Activated CD8-positive, alpha-beta memory T cell treated with anti-CD3 and anti-CD28 coated beads, Interleukin-2, amount 50 U/mL, for 24 hours (primary cell): ENCODE results near the gene VANGL2.

ENCODE experiments used
- DNase-seq: peaks from one replicate; pipeline ENCODE4 v3.0.0-alpha.2; 2020; ENCODE audit errors: extremely low read depth

Gene VANGL2

DNA sequence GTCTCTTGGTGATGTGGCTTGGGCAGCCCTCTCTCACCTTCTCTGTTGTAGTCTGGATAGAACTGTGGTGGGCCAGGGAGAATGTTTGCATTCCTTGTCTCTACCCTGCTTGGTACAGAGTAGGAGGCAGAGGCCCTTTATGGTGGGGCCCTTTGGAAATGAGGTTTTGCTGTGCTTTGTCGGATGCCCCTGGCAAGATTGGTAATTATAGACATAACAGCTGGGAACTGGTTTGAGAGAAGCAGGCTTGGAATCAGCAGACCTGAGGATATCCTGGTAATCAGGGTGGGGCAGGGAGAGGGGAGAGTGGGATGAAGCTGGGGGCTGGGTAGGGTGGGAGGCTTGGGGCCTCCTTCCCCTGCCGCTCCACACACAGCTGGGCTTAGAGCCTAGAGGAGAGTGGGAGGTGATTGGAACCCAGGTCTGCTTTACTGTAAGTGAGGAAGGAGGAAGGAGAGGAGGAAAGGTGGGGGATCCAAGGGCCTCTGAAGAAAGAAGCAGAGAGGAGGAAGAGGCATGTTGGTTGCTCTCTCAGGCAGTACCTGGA, 5.0 kb downstream of the VANGL2 start:
- DNase-seq = no peak

DNA sequence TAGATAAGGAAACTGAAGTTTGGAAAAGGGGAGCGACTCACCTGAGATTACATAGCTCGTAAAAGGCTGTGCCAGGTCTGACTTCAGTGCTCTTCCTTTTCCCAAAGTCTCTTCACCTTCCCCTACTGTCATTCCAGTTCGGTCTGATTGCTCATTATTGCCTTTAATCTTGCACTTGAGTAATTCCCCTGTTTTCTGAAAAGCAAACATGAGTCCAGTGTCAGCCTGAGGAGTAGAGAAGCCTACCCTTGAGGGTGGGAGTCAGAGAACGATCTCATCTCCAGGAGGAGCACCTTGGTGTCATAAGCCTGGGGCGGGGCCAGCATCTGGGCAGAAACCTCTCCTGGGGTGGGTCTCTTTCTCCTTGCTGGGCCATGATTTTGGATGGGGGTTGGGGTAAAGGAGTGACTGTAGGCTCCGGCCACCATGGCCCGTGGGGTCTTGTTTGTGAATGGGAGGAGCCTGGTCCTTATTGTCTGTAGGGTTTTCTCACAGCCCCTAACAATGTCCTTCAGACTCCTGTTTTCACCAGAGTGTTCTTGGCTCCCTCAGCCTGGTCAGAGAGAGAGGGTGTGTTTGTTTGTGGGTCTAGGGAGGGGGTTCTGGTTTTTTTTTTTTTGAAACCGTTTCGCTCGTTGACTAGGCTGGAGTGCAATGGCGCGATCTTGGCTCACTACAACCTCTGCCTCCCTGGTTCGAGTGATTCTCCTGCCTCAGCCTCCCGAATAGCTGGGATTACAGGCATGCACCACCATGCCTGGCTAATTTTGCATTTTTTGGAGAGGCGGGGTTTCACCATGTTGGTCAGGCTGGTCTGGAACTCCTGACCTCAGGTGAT, 6.0 kb downstream of the VANGL2 start:
- no peak for DNase-seq

DNA sequence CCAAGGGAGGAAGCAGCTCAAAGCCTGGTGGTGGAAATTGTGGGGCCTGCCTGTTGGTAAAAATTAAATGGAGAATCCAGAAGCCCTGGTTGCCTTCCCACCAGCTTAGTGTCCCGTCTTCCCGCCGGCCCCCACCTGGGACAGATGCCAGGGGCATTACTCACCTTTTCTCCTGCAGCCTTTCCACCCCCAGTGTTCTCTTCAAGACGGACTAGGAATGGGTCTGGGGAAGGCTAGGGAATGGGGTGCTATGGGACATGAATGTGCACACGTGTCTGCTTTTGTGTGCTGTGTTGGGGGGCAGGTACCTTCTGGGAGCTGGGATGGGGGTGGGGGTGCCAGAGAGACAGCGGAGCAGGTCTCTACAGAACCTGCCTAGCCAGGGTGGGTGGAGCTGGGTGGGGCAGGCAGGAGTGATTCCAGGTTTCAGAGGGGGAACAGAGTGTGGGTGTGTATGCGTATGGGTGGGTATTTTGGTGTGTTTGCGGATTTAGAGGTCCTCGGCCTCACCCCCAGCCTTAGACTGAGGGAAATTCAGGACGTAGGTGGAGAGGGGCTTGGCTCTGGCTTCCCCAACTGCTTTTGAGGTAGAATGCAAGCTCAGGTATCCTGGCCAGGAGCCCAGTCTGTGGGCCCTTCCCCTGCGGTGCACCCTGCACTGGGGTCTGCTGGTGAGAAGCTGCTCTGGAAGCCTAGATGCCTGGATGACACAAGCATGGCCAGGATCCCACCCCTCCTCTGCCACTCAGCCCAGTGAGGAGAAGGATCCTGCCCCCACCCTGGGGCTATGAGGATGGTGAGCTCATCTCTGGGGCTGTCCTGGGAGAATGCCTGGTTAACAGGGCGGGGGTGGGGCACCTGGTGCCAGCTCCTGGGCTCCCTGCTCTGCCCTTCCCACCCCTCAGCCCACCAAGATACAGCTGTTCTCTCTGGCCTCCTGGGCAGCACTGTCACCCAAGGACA, 7.8 kb downstream of the VANGL2 start:
- DNase-seq = no peak

DNA sequence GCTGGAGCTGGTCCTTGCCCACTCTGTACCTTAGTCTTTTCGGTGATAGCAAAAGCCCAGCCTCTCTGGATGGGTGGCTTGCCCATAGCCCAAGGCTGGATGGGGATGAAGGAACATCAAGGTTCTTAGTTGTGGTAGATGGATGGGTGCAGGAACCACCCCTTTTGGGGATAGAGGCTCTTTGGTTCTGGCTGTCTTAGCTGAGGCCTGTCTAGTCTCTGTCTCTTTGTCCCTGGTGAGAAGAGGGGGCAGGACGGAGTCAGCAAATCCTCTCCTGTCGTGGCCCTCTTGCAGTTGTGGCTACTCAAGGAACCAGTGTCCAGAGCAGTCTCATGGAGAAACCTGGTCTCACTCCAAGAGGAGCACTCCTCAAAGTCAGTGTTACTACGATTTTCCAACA, 8.5 kb downstream of the VANGL2 start:
- DNase-seq = no peak

DNA sequence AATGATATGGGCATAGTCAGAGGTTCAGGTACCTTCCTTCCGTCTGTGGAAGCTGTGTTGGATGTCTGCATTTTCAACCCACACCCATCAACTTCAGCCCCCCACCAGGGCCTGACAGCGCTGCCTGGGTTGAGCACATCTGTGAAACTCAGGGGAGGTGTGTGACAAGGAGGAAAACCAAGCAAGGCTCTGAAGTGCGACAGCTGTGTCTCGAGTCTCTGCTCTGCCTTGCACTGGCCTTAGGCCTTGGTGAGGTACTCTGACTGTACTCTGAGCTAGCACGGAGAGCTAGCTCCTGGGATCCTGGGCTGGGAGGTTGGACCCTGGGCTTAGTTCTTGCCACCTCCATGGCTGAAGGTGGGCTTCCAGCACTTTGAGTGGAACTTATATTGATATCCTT, 9.1 kb downstream of the VANGL2 start:
- no peak for DNase-seq

DNA sequence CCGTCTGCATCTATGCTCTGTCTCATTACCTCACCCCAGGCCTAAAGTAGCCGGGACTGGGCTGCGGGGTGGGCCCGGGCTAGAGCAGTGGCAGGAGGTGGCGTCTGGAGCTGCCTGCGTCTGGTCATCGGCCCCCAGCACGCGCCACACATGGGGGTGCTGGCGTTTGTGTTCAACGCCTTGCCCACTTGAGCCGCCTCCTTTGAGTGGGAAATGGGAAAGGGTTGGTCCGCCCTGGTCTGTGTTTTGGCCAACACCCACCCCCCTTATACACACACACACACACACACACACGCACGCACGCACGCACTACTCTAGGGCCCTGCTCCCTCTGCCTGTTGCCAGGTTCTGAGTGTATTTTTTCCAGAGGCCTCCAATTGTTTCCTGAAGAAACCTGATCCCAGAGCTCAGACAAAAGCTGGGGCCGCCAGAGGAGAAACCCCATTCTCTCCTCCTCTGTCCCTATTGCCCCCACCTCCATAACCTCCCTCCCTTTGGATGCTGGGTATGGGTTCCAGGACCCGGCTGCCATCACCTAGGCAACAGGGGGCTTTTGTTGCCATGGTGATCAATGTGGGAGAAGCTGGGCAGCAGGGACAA, 10.1 kb downstream of the VANGL2 start:
- no peak for DNase-seq

DNA sequence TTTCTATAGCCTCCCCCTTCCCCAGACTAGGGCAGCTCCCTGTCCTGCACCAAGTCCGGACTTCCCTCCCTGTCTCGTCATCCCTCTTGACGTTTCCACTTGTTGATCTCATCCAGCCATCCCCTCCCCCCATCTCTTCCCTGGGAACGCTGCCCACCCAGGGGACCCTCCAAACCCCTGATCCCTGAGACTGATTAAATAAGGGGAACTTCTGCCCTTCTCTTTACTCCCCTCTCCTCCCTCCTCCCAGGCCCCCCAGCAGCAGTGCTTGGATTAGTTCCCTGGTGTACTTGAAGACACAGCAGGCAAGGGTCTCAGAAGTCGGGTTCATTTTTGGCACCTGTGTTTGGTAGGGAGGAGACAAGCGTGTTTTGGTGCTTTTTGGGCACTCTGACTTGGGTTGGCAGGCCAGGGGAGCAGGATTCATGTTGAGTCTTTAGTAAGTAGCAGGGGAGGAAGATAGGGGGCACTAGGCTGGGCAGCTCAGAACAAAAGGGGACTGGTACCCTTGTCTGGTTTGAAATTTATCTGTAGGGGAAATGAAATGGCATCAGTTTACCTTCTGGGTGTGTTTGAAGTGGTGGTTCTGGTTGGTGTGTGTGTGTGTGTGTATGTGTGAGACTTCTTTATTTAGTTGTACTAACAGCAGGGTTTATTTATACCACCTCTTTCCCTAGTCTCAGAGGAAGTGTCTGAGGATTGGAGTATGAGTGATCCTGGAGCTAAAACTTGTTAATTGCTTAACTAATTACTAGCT, 11.1 kb downstream of the VANGL2 start:
- DNase-seq = no peak

DNA sequence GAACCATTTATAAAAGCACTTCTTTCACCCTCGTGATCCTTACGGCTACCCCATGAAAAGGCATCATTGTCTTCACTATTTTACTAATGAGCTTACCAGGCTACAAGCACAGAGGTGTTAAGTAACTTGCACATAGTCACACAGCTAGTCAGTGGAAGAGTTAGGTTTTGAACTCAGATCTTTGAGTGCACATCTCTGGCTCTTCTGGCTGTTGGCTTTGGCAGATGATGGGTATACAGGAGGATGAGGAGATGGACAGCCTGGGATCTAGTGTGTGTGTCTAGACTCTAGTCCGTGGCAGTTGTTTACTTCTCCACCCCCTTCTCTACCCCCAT, 11.6 kb downstream of the VANGL2 start:
- no peak for DNase-seq

DNA sequence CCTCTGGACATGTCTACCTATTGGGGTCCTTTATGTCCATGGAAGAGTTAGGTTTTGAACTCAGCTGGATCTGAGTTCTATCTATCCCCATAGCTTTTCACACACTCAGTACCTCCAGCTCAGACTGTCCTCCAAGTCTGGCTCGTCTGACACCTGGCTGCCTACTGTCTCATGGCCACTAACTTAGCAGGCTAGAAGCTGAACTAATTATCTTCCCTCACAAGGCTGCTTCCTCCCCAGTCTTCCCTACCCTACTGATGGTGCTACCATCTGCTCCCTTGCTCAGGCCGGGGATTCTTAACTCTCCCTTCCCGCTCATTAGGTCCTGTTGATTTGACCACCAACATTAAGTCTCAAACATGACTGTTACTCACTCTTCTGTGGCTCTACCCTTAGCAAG, 13.4 kb downstream of the VANGL2 start:
- DNase-seq = no peak

DNA sequence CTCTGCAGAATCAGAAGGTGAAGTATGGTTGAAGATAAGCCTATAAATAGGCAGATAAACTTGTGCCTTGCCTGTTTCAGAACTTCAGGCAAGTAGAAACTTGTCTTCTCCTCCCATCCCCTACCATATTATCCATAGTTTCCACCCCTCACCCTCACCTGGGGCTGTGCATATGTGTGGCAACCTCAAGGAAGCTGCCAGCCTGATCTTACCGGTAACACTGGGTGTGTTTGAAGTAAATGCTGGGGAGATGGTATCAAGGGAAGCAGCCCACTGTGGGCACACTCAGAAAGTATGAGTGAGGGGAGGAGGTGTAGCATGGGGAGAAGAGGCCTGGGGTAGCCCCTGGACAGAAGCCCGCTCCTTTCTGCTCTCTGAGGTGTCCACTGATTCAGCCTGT, 14.5 kb downstream of the VANGL2 start:
- DNase-seq = no peak

DNA sequence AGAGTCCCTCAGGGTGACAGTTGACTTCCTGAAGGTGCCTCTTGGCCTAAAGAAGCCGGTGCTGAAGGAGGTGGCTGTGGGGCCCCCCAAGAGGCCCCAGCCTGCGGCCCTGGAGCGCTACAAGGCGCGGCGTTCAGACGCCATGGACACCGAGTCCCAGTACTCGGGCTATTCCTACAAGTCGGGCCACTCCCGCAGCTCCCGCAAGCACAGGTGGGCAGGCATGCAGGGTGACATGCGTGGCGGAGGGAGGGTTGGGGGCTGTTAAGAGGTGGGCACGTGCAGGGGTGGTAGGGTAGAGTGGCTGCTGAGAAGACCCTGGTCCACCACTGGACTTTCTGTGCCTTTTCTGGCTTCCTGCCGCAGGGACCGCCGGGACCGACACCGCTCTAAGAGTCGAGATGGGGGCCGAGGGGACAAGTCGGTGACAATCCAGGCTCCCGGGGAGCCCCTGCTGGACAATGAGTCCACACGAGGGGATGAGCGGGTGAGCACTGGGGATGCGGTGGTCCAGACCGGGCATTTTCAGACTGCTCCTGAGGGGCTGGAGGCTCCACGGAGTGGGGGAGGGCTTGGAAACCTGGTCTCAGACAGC, 15.4 kb downstream of the VANGL2 start:
- no peak for DNase-seq

DNA sequence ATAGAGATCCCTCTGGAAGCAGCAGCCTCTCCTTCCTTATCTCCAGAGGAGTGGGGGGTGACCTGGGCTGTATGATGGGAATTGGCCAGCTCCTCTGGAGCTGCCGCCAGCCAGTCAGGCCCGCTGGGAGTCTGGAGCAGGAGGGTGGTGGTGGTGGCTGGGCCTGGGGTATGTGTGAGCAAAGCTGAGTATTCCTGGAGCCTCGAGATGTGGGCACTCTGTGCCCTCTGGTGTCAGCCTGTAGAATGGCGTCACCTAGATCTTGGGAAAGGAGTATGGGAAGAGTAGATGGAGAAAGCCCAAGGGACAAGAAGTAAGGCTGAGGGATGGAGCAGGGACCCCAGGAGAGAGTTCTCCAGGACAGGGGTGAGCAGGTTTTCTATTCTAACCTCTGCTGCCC, 16.0 kb downstream of the VANGL2 start:
- no peak for DNase-seq

DNA sequence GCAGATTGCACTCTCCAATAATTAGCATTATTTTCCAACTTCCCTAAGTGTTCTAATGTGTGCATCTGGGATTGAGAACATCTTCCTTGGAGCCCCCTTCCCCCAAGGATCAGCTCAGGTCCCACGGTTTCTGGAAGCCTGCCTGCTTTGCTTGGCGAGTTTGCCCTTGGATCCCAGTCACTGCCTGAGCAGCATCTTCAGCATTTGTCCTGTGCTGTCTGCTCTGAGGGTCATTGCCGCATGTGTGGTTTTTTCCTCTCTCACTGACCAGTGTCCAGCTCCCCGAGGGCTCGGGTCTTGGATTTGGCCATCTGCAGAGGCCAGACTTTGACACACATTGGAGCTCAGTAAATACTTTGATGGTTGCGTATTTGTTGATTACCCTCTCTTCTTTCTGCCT, 18.1 kb downstream of the VANGL2 start:
- no peak for DNase-seq

DNA sequence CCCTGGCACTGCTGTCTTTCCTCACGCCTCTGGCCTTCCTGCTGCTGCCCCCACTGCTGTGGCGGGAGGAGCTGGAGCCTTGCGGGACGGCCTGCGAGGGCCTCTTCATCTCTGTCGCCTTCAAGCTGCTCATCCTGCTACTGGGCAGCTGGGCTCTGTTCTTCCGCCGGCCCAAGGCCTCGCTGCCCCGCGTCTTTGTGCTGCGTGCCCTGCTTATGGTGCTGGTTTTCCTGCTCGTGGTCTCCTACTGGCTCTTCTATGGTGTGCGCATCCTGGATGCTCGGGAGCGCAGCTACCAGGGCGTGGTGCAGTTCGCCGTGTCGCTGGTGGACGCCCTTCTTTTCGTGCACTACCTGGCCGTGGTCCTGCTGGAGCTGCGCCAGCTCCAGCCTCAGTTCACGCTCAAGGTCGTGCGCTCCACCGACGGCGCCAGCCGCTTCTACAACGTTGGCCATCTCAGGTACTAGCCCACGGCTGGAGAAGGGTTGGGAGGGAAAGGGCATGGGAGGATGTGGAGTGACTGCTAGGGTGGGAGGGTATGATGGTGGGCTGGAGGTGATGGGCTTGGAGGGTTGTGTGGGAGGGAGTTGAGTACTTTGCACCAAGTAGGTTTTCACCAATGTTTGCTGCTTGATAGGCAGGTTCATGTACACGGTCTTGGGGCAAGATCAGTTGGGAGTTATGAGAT, 18.9 kb downstream of the VANGL2 start:
- no peak for DNase-seq

DNA sequence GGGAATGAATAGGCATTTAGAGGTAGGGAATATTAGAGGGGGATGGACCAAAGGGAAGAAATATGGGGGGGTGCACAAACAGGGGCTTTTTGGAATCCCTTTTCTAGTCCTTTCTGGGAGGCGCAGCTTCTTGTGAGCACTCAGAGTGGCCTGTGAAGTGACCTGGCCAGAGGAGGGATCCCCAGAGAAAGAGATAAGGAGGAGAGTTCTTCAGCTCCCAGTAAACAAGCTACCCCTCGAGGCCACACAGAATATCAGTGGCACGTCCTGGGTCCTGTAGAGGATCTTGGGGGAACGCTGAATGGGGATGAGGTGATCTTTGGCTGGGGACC, 19.4 kb downstream of the VANGL2 start:
- no peak for DNase-seq

DNA sequence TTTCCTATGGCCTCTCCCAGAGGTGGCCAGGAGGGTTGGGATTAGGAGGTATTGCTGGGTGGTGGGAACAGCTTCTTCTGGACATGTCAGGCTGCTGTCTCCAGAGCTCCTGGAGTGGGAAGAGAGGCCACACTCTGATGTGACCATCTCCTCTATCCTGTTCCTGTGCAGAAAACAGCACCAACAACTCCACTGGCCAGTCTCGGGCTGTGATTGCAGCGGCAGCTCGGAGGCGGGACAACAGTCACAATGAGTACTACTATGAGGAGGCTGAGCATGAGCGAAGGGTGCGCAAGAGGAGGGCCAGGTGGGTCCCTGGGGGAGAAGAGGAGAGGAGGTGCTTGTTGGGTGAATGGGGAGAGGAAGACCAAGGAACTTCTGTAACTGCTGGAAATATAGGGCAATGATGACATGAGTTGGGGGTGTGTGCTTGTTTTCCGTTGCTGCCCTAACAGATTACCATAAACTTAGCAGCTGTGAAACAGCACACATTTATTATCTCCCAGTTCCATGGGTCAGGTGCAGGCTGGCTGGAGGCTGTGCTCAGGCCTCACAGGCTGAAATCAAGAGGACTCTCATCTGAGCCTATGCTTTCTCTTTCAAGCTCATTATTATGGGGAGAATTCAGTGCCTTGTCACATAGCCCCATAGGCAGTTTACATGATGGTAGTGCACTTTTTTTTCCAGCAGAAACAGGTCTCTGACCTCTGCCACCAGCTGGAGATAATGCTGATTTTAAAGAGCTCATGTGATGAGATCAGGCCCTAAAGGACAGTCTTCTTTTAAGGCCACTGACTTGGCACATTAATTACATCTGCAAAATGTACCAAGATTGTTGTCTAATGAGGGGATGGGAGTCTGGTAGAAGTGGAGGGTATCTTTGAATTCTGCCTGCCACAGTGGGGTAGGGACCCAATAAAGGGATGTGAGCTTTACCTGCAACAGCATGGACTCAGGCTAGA, 20.8 kb downstream of the VANGL2 start:
- DNase-seq = no peak

DNA sequence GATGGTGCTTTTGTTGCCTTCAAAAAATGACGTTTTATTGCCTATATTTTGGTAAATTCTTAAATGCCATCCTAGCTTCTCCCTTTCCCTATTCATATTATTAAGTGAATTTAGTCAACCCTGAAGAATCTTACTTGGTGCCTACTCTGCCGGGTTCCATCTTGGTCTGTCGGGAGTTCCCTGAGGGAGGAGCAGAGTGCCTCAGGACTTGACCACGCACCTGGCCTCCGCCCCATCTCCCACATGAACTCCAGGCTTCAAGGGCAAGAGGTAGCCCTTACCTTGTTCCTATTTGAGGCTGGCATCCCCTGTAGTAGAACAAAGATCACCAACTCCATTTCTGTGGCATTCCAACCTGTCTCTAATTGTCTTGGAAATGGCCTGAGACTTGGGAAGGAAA, 21.5 kb downstream of the VANGL2 start:
- no peak for DNase-seq

DNA sequence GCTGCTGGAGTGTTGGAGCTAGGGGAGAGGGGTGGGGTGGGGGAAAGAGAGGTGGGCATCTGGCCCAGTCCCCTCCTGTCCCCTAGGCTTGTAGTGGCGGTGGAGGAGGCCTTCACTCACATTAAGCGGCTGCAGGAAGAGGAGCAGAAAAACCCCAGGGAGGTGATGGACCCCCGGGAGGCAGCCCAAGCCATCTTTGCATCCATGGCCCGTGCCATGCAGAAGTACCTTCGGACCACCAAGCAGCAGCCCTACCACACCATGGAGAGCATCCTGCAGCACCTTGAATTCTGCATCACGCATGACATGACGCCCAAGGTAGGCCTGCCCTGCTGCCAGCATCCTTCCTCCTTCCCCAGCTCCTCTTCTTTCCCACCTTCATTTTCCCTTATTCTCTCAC, 23.6 kb downstream of the VANGL2 start:
- no peak for DNase-seq

DNA sequence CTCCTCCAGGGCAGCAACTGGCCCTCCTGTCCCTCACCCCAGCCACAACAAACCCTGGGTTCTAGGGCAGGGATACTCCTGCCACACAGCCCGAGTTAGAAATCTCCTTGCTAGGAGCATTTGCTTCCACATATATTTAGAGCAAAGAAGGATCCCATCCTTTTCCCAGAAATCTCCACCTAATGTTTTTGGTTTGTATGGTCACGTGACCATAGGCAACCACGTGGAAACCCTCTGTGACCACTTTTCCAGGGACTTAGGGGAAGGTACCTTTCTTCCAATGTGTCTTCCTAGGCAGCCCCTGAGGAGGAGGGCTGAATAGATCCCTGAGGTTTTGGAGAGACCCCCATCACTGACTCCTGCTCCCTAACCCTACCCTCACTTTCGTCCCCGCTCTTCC, 25.5 kb downstream of the VANGL2 start:
- DNase-seq = no peak

DNA sequence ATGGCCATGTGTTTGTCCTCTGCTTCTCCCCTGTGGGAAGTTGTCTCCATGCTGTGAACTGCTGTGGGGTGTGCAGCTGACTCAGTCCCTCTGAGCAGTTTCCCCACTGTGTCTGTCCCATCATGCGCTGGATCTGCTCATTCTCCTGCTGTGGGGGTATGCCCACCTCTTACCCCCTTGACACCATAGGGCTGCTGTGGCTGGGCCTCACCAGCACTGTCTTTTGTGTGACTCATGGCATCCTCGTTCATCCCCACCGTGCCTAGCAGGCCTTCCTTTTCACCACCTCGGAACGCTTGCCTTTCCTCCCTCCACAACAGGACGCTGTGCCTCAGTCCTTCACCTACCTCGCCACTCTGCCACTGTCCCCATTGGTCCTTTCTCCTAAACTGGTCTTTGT, 27.3 kb downstream of the VANGL2 start:
- DNase-seq = no peak
